Measurements from ENCODE around the gene SLC25A47. TPM values are rescaled to one million over a fixed set of nuclear protein-coding genes. Genes with fewer than 3 reads are reported as not detected.

SLC25A47 gene
- total and polyA plus RNA-seq, 2 experiments from 2014 or later = 0.09 TPM; not detected in 1

GRCh38 chr14:100350986-100351385, 27.8 kb downstream of the SLC25A47 start:
- Histone ChIP-seq H3K27me3 (no peaks in the 10 kb centered on the region), H3K36me3 (peaks cover 11% of the 10 kb centered on the region), H3K27ac (no peak overlapping the region), H3K9me3 (ENCODE audit: low read depth) (no peaks in the 10 kb centered on the region), H3K4me1 (ENCODE audit: low read depth) (no peaks in the 10 kb centered on the region), H3K4me3 (no peak overlapping the region)
- DNase-seq (ENCODE audit: low read depth in 1 of 2, low spot score in 1 of 2) = no peak
- no peak for TF ChIP-seq CTCF (IDR thresholded peaks at IDR 0.05; ENCODE audit: low read depth, low read length)

GRCh38 chr14:100358396-100358795, 35.3 kb downstream of the SLC25A47 start:
- no peak for TF ChIP-seq CTCF (IDR thresholded peaks at IDR 0.05; ENCODE audit: low read depth, low read length)
- Histone ChIP-seq H3K27ac (no peak overlapping the region), H3K9me3 (ENCODE audit: low read depth) (no peaks in the 10 kb centered on the region), H3K27me3 (no peaks in the 10 kb centered on the region), H3K4me1 (ENCODE audit: low read depth) (no peaks in the 10 kb centered on the region), H3K36me3 (peaks cover 36% of the 10 kb centered on the region), H3K4me3 (no peak overlapping the region)
- no peak for DNase-seq (ENCODE audit: low read depth in 1 of 2, low spot score in 1 of 2)

- Histone ChIP-seq H3K27ac (no peak overlapping the region), H3K27me3 (no peaks in the 10 kb centered on the region), H3K4me3 (no peak overlapping the region), H3K36me3 (peaks cover 34% of the 10 kb centered on the region), H3K9me3 (ENCODE audit: low read depth) (no peaks in the 10 kb centered on the region), H3K4me1 (ENCODE audit: low read depth) (no peaks in the 10 kb centered on the region)
- no peak for TF ChIP-seq CTCF (IDR thresholded peaks at IDR 0.05; ENCODE audit: low read depth, low read length)
- no peak for DNase-seq (ENCODE audit: low read depth in 1 of 2, low spot score in 1 of 2)
Measured at GRCh38 chr14:100359111-100359510, 36.0 kb downstream of the SLC25A47 start.

GRCh38 chr14:100359881-100360280, 36.7 kb downstream of the SLC25A47 start:
- no peak for TF ChIP-seq CTCF (IDR thresholded peaks at IDR 0.05; ENCODE audit: low read depth, low read length)
- Histone ChIP-seq H3K27ac (no peak overlapping the region), H3K36me3 (peaks cover 35% of the 10 kb centered on the region), H3K27me3 (no peaks in the 10 kb centered on the region), H3K9me3 (ENCODE audit: low read depth) (no peaks in the 10 kb centered on the region), H3K4me3 (no peak overlapping the region), H3K4me1 (ENCODE audit: low read depth) (no peaks in the 10 kb centered on the region)
- no peak for DNase-seq (ENCODE audit: low read depth in 1 of 2, low spot score in 1 of 2)

- no peaks in the 10 kb centered on the region for H3K9me3 ChIP-seq (ENCODE audit: low read depth)
- DNase-seq (ENCODE audit: low read depth in 1 of 2, low spot score in 1 of 2) = no peak
- H3K27ac ChIP-seq = no peak overlapping the region
- no peaks in the 10 kb centered on the region for H3K4me1 ChIP-seq (ENCODE audit: low read depth)
- no peaks in the 10 kb centered on the region for H3K27me3 ChIP-seq
- no peak for TF ChIP-seq CTCF (IDR thresholded peaks at IDR 0.05; ENCODE audit: low read depth, low read length)
- H3K4me3 ChIP-seq = no peak overlapping the region
- H3K36me3 ChIP-seq = peaks cover 35% of the 10 kb centered on the region
Measured at GRCh38 chr14:100361626-100362025, 38.5 kb downstream of the SLC25A47 start.
